Bronchial epithelial cell (primary cell): Measurements from ENCODE around the gene HOXB5. TPM values are rescaled to one million over a fixed set of nuclear protein-coding genes. Genes with fewer than 3 reads are reported as not detected.
A peak's percentile ranks its signal among the peaks of the same experiment; 100 is the strongest.

ENCODE experiments used
- DNase-seq: peaks from one replicate; pipeline ENCODE4 v3.0.0-alpha.2; 2010; ENCODE audit warnings: low read depth
- FAIRE-seq: peaks from 2 replicates; lab custom pipeline; 2011; peaks lifted over from hg19 to GRCh38; lab: Jason Lieb, UNC
- H3K27me3 ChIP-seq: 2 replicates; pipeline ENCODE4 v1.5.1; 2011; ENCODE audit warnings: low read length; ENCODE audit not compliant: control insufficient read depth, insufficient read depth
- H3K36me3 ChIP-seq: 2 replicates; pipeline ENCODE4 v1.5.1; 2011; ENCODE audit warnings: low read length; ENCODE audit not compliant: control insufficient read depth, insufficient read depth
- H3K4me3 ChIP-seq: 2 replicates; pipeline ENCODE4 v1.5.1; 2011; ENCODE audit warnings: mild to moderate bottlenecking, low read depth, low read length, control low read depth
- total RNA-seq: library from RNA; depleted of rRNA; stranded (reverse); fragments of >200 nt; gene quantifications from 2 replicates; pipeline ENCODE4 v1.2.1, GENCODE V29; 2014
- TF ChIP-seq, protein P1 (sequence below): IDR thresholded peaks from 2 replicates; pipeline ENCODE4 v1.5.1; 2011; ENCODE audit warnings: mild to moderate bottlenecking, moderate library complexity, low read length, control low read depth, inconsistent platforms; ENCODE audit not compliant: insufficient read depth, severe bottlenecking

The HOXB5 gene
- total RNA-seq, 1 donor from 2014 or later = not detected

DNA sequence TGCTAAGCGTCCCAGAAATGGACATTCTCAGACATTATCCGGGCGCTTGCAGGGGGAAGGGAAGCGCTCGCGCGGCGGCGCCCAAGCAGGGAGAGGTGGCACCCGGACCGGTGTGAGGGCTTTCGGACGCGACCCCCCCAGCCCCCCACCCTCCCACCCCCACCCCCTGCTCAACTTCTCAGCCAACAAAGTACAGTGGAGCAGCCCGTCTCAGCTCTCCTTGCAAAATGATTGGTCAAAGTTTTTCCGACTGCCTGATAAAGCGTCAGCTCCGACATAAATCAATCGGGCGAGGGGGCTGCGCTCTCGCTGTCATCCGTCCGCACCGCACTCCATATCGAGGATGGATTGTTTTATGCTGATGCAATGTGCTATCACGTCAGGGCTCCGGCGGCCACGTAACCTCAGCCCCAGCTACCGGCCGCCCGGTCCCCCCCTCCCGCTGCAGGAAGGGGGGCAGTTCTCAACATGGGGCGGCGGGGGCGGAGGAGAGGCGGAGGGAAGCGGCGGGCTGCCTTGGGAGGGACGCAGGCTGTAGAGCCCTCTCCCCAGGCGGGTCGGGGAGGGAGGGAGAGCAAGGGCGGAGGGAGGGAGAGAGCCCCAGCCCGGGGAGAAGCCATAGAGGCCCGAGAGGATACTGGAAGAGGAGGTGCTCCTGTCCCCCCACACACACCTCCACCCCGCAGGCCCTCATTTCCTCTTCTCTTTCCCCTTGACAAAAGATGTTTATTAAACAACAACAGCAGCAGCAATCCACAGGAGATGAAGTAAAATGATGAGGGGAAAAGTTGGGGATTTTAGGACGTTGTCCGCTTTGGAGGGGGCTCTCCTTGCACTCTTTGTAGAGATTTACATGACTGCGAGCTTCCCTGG lies 32.9 kb upstream of the HOXB5 start, which contains the start of gene HOXB9:
TSS of gene HOXB9 (minus strand) at position 114 of the 873 bp plus-strand sequence. CDS start at position 25, 89 bp downstream.
- H3K4me3 ChIP-seq = no peak within 1 kb of the TSS
- H3K36me3 ChIP-seq = no peaks in the 10 kb centered on the region
- TF ChIP-seq, protein P1, sequence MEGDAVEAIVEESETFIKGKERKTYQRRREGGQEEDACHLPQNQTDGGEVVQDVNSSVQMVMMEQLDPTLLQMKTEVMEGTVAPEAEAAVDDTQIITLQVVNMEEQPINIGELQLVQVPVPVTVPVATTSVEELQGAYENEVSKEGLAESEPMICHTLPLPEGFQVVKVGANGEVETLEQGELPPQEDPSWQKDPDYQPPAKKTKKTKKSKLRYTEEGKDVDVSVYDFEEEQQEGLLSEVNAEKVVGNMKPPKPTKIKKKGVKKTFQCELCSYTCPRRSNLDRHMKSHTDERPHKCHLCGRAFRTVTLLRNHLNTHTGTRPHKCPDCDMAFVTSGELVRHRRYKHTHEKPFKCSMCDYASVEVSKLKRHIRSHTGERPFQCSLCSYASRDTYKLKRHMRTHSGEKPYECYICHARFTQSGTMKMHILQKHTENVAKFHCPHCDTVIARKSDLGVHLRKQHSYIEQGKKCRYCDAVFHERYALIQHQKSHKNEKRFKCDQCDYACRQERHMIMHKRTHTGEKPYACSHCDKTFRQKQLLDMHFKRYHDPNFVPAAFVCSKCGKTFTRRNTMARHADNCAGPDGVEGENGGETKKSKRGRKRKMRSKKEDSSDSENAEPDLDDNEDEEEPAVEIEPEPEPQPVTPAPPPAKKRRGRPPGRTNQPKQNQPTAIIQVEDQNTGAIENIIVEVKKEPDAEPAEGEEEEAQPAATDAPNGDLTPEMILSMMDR = no peak
- no peak for DNase-seq
- FAIRE-seq = no peak
- peaks cover 90% of the 10 kb centered on the region for H3K27me3 ChIP-seq

DNA sequence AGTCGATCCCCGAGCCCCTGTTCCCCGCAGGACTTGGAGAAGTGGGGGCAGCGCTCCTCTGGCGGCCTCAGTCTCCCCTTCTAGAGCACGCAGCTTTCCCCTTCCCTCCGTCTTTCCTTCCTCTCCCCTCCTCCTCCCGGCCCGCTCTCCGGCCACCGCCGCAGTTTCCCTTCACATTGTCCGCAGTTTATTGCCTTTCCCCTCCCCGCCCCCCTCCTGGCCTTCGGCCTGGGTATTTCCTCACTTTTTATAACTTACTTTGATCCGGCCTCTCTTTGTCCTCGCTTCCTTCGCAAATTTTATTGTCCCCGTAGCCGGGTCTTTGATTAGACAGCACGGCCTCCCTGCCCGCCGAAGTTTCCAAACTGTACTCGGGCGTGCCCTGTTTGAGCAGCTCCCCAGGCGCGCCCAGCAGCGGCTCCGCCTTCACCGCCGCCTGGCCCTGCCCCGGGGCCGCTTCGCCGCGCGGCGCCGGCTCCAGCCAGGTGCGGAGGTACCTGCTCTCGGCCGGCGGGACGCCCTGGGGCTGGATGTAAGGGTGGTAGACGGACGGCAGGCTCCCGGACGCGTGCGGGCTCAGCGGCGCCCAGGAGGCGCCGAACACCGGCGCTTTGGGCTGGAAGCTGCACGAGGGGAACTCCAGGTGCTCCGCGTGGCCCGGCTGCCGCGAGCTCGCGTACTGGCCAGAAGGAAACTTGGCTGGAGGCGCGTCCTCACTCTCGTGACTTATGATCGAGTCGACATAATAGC lies 32.1 kb upstream of the HOXB5 start:
- FAIRE-seq = no peak
- no peak overlapping the region for H3K4me3 ChIP-seq
- TF ChIP-seq, protein P1 = no peak
- peaks cover 90% of the 10 kb centered on the region for H3K27me3 ChIP-seq
- DNase-seq = no peak
- no peaks in the 10 kb centered on the region for H3K36me3 ChIP-seq

GRCh38 chr17:48624544-48625494 lies 31.2 kb upstream of the HOXB5 start:
- FAIRE-seq = no peak
- DNase-seq = no peak
- H3K27me3 ChIP-seq = peaks cover 90% of the 10 kb centered on the region
- H3K36me3 ChIP-seq = no peaks in the 10 kb centered on the region
- TF ChIP-seq, protein P1 = no peak
- no peak overlapping the region for H3K4me3 ChIP-seq

- Histone ChIP-seq H3K4me3 (no peak overlapping the region), H3K27me3 (peaks cover 91% of the 10 kb centered on the region), H3K36me3 (no peaks in the 10 kb centered on the region)
- TF ChIP-seq, protein P1 = no peak
- no peak for FAIRE-seq
- no peak for DNase-seq
Measured at GRCh38 chr17:48624118-48624517, 30.5 kb upstream of the HOXB5 start.

GRCh38 chr17:48623583-48623982 lies 30.0 kb upstream of the HOXB5 start:
- DNase-seq (no peak), FAIRE-seq (peak; percentile 66)
- Histone ChIP-seq H3K4me3 (no peak overlapping the region), H3K27me3 (peaks cover 90% of the 10 kb centered on the region), H3K36me3 (no peaks in the 10 kb centered on the region)
- TF ChIP-seq, protein P1 = no peak
